Measurements from ENCODE around the gene PODN.

Gene PODN

DNA sequence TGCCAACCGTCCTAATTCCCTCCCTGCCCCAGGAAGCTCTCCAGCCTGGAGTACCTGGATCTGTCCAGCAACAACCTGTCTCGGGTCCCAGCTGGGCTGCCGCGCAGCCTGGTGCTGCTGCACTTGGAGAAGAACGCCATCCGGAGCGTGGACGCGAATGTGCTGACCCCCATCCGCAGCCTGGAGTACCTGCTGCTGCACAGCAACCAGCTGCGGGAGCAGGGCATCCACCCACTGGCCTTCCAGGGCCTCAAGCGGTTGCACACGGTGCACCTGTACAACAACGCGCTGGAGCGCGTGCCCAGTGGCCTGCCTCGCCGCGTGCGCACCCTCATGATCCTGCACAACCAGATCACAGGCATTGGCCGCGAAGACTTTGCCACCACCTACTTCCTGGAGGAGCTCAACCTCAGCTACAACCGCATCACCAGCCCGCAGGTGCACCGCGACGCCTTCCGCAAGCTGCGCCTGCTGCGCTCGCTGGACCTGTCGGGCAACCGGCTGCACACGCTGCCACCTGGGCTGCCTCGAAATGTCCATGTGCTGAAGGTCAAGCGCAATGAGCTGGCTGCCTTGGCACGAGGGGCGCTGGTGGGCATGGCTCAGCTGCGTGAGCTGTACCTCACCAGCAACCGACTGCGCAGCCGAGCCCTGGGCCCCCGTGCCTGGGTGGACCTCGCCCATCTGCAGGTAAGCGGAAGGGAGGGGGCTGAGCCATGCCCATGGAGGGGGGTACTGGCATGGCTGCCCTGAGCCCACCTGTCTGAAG lies 16.5 kb downstream of the PODN start:
- TF ChIP-seq EZH2phosphoT487 (IDR thresholded peaks at IDR 0.05; ENCODE audit: low read length) = no peak
- TF ChIP-seq, protein P1, sequence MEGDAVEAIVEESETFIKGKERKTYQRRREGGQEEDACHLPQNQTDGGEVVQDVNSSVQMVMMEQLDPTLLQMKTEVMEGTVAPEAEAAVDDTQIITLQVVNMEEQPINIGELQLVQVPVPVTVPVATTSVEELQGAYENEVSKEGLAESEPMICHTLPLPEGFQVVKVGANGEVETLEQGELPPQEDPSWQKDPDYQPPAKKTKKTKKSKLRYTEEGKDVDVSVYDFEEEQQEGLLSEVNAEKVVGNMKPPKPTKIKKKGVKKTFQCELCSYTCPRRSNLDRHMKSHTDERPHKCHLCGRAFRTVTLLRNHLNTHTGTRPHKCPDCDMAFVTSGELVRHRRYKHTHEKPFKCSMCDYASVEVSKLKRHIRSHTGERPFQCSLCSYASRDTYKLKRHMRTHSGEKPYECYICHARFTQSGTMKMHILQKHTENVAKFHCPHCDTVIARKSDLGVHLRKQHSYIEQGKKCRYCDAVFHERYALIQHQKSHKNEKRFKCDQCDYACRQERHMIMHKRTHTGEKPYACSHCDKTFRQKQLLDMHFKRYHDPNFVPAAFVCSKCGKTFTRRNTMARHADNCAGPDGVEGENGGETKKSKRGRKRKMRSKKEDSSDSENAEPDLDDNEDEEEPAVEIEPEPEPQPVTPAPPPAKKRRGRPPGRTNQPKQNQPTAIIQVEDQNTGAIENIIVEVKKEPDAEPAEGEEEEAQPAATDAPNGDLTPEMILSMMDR (IDR thresholded peaks at IDR 0.05; ENCODE audit: low read length) = no peak
- no peak for TF ChIP-seq EZH2 (optimal IDR thresholded peaks at IDR 0.05; ENCODE audit: low read depth, low read length)
- Histone ChIP-seq H3K4me1 (ENCODE audit: low read length) (no peaks in the 10 kb centered on the region), H3K9me3 (replicated peaks; ENCODE audit: insufficient read depth, low read length) (no peaks in the 10 kb centered on the region), H3K9me2 (replicated peaks; ENCODE audit: insufficient read depth, low read length) (no peaks in the 10 kb centered on the region), H4K20me1 (ENCODE audit: insufficient read depth, low read length) (no peaks in the 10 kb centered on the region), H3K27me3 (replicated peaks; ENCODE audit: insufficient read depth, low read length) (no peaks in the 10 kb centered on the region), H3K79me2 (ENCODE audit: low read length) (no peaks in the 10 kb centered on the region), H3K4me3 (ENCODE audit: low read length) (no peak overlapping the region), H3K27ac (ENCODE audit: low read length) (no peak overlapping the region), H3K9ac (ENCODE audit: low read length) (no peak overlapping the region), H3F3A (ENCODE audit: insufficient read depth, low read length) (no peaks in the 10 kb centered on the region), H3K36me3 (replicated peaks; ENCODE audit: insufficient read depth, low read length) (no peaks in the 10 kb centered on the region), H3K4me2 (ENCODE audit: low read depth, low read length) (no peak overlapping the region), H2AFZ (ENCODE audit: low read length) (no peak overlapping the region)
- DNase-seq = no peak

GRCh38 chr1:53079251-53079650 lies 17.2 kb downstream of the PODN start:
- H3K4me1 ChIP-seq (ENCODE audit: low read length) = no peaks in the 10 kb centered on the region
- no peak for TF ChIP-seq EZH2 (optimal IDR thresholded peaks at IDR 0.05; ENCODE audit: low read depth, low read length)
- TF ChIP-seq EZH2phosphoT487 (IDR thresholded peaks at IDR 0.05; ENCODE audit: low read length) = no peak
- TF ChIP-seq, protein P1 (IDR thresholded peaks at IDR 0.05; ENCODE audit: low read length) = no peak
- H3K9me2 ChIP-seq (replicated peaks; ENCODE audit: insufficient read depth, low read length) = no peaks in the 10 kb centered on the region
- H3K36me3 ChIP-seq (replicated peaks; ENCODE audit: insufficient read depth, low read length) = no peaks in the 10 kb centered on the region
- H3K4me3 ChIP-seq (ENCODE audit: low read length) = no peak overlapping the region
- H3K79me2 ChIP-seq (ENCODE audit: low read length) = no peaks in the 10 kb centered on the region
- H4K20me1 ChIP-seq (ENCODE audit: insufficient read depth, low read length) = no peaks in the 10 kb centered on the region
- H3F3A ChIP-seq (ENCODE audit: insufficient read depth, low read length) = no peaks in the 10 kb centered on the region
- H3K27ac ChIP-seq (ENCODE audit: low read length) = no peak overlapping the region
- no peaks in the 10 kb centered on the region for H3K9me3 ChIP-seq (replicated peaks; ENCODE audit: insufficient read depth, low read length)
- no peak overlapping the region for H2AFZ ChIP-seq (ENCODE audit: low read length)
- DNase-seq = no peak
- no peak overlapping the region for H3K9ac ChIP-seq (ENCODE audit: low read length)
- H3K27me3 ChIP-seq (replicated peaks; ENCODE audit: insufficient read depth, low read length) = no peaks in the 10 kb centered on the region
- H3K4me2 ChIP-seq (ENCODE audit: low read depth, low read length) = no peak overlapping the region

DNA sequence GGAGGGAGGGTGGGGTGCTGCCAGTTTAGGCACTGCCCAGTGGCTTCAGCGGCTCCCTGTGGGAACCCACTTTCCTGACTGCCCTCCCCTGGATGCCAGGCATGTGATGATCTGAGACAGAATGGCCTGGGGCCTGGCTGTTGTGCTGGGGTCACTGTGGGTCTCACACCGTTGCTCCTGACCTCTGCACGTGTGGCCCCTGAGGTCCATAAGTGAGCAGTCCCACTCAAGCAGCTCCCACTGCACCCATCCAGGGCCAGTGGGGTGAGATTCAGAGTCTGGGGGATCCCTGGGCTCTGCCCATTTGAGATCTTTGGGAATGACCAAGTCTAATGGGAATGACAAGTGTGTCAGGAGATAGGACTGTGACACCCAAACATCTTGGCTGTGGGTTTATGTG lies 18.0 kb downstream of the PODN start:
- Histone ChIP-seq H3K27ac (ENCODE audit: low read length) (no peak overlapping the region), H3K36me3 (replicated peaks; ENCODE audit: insufficient read depth, low read length) (no peaks in the 10 kb centered on the region), H3K9me2 (replicated peaks; ENCODE audit: insufficient read depth, low read length) (no peaks in the 10 kb centered on the region), H3K9ac (ENCODE audit: low read length) (no peak overlapping the region), H3K9me3 (replicated peaks; ENCODE audit: insufficient read depth, low read length) (no peaks in the 10 kb centered on the region), H3K27me3 (replicated peaks; ENCODE audit: insufficient read depth, low read length) (no peaks in the 10 kb centered on the region), H4K20me1 (ENCODE audit: insufficient read depth, low read length) (no peaks in the 10 kb centered on the region), H3K4me1 (ENCODE audit: low read length) (no peaks in the 10 kb centered on the region), H3K4me3 (ENCODE audit: low read length) (no peak overlapping the region), H2AFZ (ENCODE audit: low read length) (no peak overlapping the region), H3F3A (ENCODE audit: insufficient read depth, low read length) (no peaks in the 10 kb centered on the region), H3K79me2 (ENCODE audit: low read length) (no peaks in the 10 kb centered on the region), H3K4me2 (ENCODE audit: low read depth, low read length) (no peak overlapping the region)
- no peak for DNase-seq
- TF ChIP-seq EZH2phosphoT487 (IDR thresholded peaks at IDR 0.05; ENCODE audit: low read length) = no peak
- TF ChIP-seq, protein P1 (IDR thresholded peaks at IDR 0.05; ENCODE audit: low read length) = no peak
- TF ChIP-seq EZH2 (optimal IDR thresholded peaks at IDR 0.05; ENCODE audit: low read depth, low read length) = no peak
